HL-60 (cell line): ENCODE measurements around the gene GALNT13.

ENCODE experiments used
- CTCF ChIP-seq: IDR thresholded peaks from one replicate; pipeline ENCODE4 v1.5.1; 2011; ENCODE audit warnings: low read length, control low read depth, inconsistent platforms; ENCODE audit not compliant: insufficient read depth
- GABPA ChIP-seq: IDR thresholded peaks from 2 replicates; pipeline ENCODE4 v1.6.1; 2012; ENCODE audit warnings: low read depth
- POLR2AphosphoS5 ChIP-seq: IDR thresholded peaks from 2 replicates; pipeline ENCODE4 v1.6.1; 2012; ENCODE audit warnings: low read depth
- REST ChIP-seq: IDR thresholded peaks from 2 replicates; pipeline ENCODE4 v1.6.1; 2012; ENCODE audit warnings: low read depth; ENCODE audit not compliant: insufficient replicate concordance

- TF ChIP-seq REST (no peak), POLR2AphosphoS5 (no peak), CTCF (no peak), GABPA (no peak)
Observed at GRCh38 chr2:154242687-154243086, 371.0 kb downstream of the GALNT13 start.
